SK-N-MC (cell line): Measurements from ENCODE around the gene HYAL2.

ENCODE experiments used
- DNase-seq: peaks from one replicate; pipeline ENCODE4 v3.0.0-alpha.2; 2011; ENCODE audit warnings: low read depth, low spot score
- H3K27ac ChIP-seq: fragments of 200-600 bp; sonication (generic); 2 replicates; pipeline ENCODE4 v1.5.1; 2016; ENCODE audit warnings: mixed run types
- H3K36me3 ChIP-seq: fragments of 200-600 bp; sonication (generic); 2 replicates; pipeline ENCODE4 v1.6.1; 2017; ENCODE audit warnings: antibody characterized with exemption, low read length, mixed read lengths; ENCODE audit not compliant: insufficient read depth
- H3K4me3 ChIP-seq: fragments of 200-600 bp; sonication (generic); 2 replicates; pipeline ENCODE4 v1.5.1; 2016
- H3K9ac ChIP-seq: fragments of 200-600 bp; sonication (generic); 2 replicates; pipeline ENCODE4 v1.8.0; 2017; ENCODE audit warnings: mixed run types, mixed read lengths; ENCODE audit not compliant: insufficient read length
- H3K9me3 ChIP-seq: fragments of 200-600 bp; sonication (generic); 2 replicates; pipeline ENCODE4 v1.6.1; 2017; ENCODE audit warnings: low read depth, mild to moderate bottlenecking, antibody characterized with exemption, low read length, moderate library complexity, mixed read lengths
- EZH2 ChIP-seq: fragments of 200-600 bp; sonication (generic); IDR thresholded peaks from one replicate; pipeline ENCODE4 v1.6.1; 2017; ENCODE audit warnings: antibody characterized with exemption
- FOXP2 ChIP-seq: optimal IDR thresholded peaks from 2 replicates; pipeline ENCODE3; 2011; ENCODE audit warnings: mild to moderate bottlenecking, moderate library complexity; ENCODE audit not compliant: insufficient read depth; ENCODE audit errors: extremely low read length, control extremely low read depth
- POLR2AphosphoS5 ChIP-seq: IDR thresholded peaks from 2 replicates; pipeline ENCODE4 v1.6.1; 2012; ENCODE audit warnings: mild to moderate bottlenecking, low read depth, low read length, borderline replicate concordance

HYAL2 gene

GRCh38 chr3:50327129-50327528 lies 4.6 kb upstream of the HYAL2 start:
- TF ChIP-seq POLR2AphosphoS5 (no peak), FOXP2 (no peak), EZH2 (no peak)
- Histone ChIP-seq H3K9ac (peak overlapping the region; percentile 87), H3K9me3 (no peaks in the 10 kb centered on the region), H3K27ac (no peak overlapping the region), H3K4me3 (peak overlapping the region; percentile 81), H3K36me3 (peaks cover 17% of the 10 kb centered on the region; the same call in 1 of the 2 replicates)
- no peak for DNase-seq

- H3K27ac ChIP-seq, result no peak overlapping the region
- peaks cover 7% of the 10 kb centered on the region; the same call in 1 of the 2 replicates for H3K36me3 ChIP-seq
- H3K9me3 ChIP-seq, result no peaks in the 10 kb centered on the region
- no peak overlapping the region for H3K4me3 ChIP-seq
- TF ChIP-seq EZH2 (no peak), FOXP2 (no peak), POLR2AphosphoS5 (no peak)
- H3K9ac ChIP-seq, result no peak overlapping the region
- no peak for DNase-seq
Observed at GRCh38 chr3:50326182-50326541, 3.6 kb upstream of the HYAL2 start.

GRCh38 chr3:50325497-50326181 lies 3.1 kb upstream of the HYAL2 start:
- no peak for TF ChIP-seq POLR2AphosphoS5
- TF ChIP-seq FOXP2, result no peak
- TF ChIP-seq EZH2, result no peak
- H3K9ac ChIP-seq, result no peak overlapping the region
- no peak overlapping the region for H3K4me3 ChIP-seq
- no peaks in the 10 kb centered on the region for H3K9me3 ChIP-seq
- DNase-seq, result no peak
- peaks cover 3% of the 10 kb centered on the region; the same call in 1 of the 2 replicates for H3K36me3 ChIP-seq
- no peak overlapping the region for H3K27ac ChIP-seq

- no peaks in the 10 kb centered on the region; the same call in 1 of the 2 replicates for H3K36me3 ChIP-seq
- H3K4me3 ChIP-seq, result no peak overlapping the region
- TF ChIP-seq EZH2, result no peak
- H3K9me3 ChIP-seq, result no peaks in the 10 kb centered on the region
- no peak overlapping the region for H3K9ac ChIP-seq
- H3K27ac ChIP-seq, result no peak overlapping the region
- no peak for DNase-seq
Observed at GRCh38 chr3:50325113-50325480, 2.6 kb upstream of the HYAL2 start.

- no peak overlapping the region for H3K4me3 ChIP-seq
- no peaks in the 10 kb centered on the region for H3K9me3 ChIP-seq
- TF ChIP-seq POLR2AphosphoS5, result no peak
- no peak for TF ChIP-seq EZH2
- TF ChIP-seq FOXP2, result no peak
- H3K9ac ChIP-seq, result no peak overlapping the region
- peaks cover under 1% of the 10 kb centered on the region; the same call in 1 of the 2 replicates for H3K36me3 ChIP-seq
- DNase-seq, result no peak
- H3K27ac ChIP-seq, result no peak overlapping the region
Observed at GRCh38 chr3:50324351-50325112, 2.0 kb upstream of the HYAL2 start.

GRCh38 chr3:50323614-50324199 lies 1.2 kb upstream of the HYAL2 start:
- Histone ChIP-seq H3K9me3 (no peaks in the 10 kb centered on the region), H3K36me3 (peaks cover 9% of the 10 kb centered on the region; the same call in 1 of the 2 replicates), H3K9ac (no peak overlapping the region), H3K27ac (no peak overlapping the region), H3K4me3 (no peak overlapping the region)
- TF ChIP-seq POLR2AphosphoS5, result no peak
- no peak for TF ChIP-seq FOXP2
- no peak for TF ChIP-seq EZH2
- DNase-seq, result no peak

GRCh38 chr3:50323092-50323600 lies 601 bp upstream of the HYAL2 start:
- no peak for DNase-seq
- TF ChIP-seq FOXP2, result no peak
- no peak for TF ChIP-seq POLR2AphosphoS5
- no peak for TF ChIP-seq EZH2
- Histone ChIP-seq H3K9me3 (no peaks in the 10 kb centered on the region), H3K27ac (no peak overlapping the region), H3K4me3 (no peak overlapping the region), H3K9ac (no peak overlapping the region), H3K36me3 (peaks cover 14% of the 10 kb centered on the region; the same call in 1 of the 2 replicates)

- peaks cover 15% of the 10 kb centered on the region; the same call in 1 of the 2 replicates for H3K36me3 ChIP-seq
- no peak overlapping the region for H3K9ac ChIP-seq
- peak overlapping the region; percentile 83 for H3K4me3 ChIP-seq
- no peak for TF ChIP-seq FOXP2
- no peak for TF ChIP-seq EZH2
- no peak for TF ChIP-seq POLR2AphosphoS5
- DNase-seq, result no peak
- no peak overlapping the region for H3K27ac ChIP-seq
- no peaks in the 10 kb centered on the region for H3K9me3 ChIP-seq
Observed at GRCh38 chr3:50322115-50322385, 495 bp downstream of the HYAL2 start.
